GM06990 (cell line): ENCODE data around the gene IP6K2.

Experiments
- DNase-seq: peaks from one replicate; pipeline ENCODE4 v3.0.0-alpha.2; 2011; ENCODE audit not compliant: insufficient read length; ENCODE audit errors: extremely low read depth
- H3K27me3 ChIP-seq: replicated peaks from 2 replicates; pipeline ENCODE4 v1.6.0; 2011; ENCODE audit warnings: low read length; ENCODE audit not compliant: control insufficient read depth, insufficient read depth
- H3K36me3 ChIP-seq: 2 replicates; pipeline ENCODE4 v1.5.1; 2011; ENCODE audit warnings: low read length; ENCODE audit not compliant: control insufficient read depth, insufficient read depth
- H3K4me3 ChIP-seq: replicated peaks from 2 replicates; pipeline ENCODE4 v1.5.1; 2011; ENCODE audit warnings: low read depth, mild to moderate bottlenecking, control low read depth, low read length
- TF ChIP-seq, protein P1 (sequence below): IDR thresholded peaks from 2 replicates; pipeline ENCODE4 v1.5.1; 2011; ENCODE audit warnings: low read length, control low read depth, mild to moderate bottlenecking, inconsistent platforms; ENCODE audit not compliant: insufficient read depth, poor library complexity, severe bottlenecking

Gene IP6K2

DNA sequence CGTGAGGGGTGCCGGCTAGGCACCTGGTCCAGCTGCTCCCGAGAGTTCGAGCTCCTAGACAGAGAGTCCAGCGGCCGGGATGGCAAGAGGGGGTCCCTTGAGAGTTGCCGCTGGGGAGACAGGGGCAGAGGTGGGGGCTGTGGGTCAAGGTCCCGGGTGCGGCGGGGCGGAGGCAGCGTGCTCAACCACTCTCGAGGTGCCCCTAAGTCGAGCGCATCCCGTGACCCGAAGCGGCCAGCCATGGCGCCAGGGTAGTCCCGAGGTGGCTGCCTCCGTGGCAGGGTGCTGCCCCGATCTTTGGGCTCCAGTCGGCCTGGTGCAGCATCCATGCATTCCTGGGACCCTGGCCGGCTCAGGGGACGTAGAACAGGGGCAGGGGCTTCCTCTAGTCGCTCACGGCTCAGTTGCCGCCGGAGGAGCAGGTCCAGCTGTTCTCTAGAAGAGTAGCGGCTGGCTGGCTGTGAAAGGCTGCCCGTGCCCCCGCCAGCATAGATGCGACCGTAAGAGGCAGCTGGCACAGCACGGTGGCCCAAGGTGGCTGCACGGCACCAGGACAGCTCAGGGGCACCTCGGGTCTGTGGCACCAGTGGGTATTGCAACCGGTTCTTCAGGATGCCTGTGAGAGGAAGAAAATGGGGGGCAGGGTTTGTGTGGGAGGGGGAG, 76.9 kb downstream of the IP6K2 start:
- no peaks in the 10 kb centered on the region for H3K27me3 ChIP-seq
- H3K4me3 ChIP-seq: no peak overlapping the region
- TF ChIP-seq, protein P1, sequence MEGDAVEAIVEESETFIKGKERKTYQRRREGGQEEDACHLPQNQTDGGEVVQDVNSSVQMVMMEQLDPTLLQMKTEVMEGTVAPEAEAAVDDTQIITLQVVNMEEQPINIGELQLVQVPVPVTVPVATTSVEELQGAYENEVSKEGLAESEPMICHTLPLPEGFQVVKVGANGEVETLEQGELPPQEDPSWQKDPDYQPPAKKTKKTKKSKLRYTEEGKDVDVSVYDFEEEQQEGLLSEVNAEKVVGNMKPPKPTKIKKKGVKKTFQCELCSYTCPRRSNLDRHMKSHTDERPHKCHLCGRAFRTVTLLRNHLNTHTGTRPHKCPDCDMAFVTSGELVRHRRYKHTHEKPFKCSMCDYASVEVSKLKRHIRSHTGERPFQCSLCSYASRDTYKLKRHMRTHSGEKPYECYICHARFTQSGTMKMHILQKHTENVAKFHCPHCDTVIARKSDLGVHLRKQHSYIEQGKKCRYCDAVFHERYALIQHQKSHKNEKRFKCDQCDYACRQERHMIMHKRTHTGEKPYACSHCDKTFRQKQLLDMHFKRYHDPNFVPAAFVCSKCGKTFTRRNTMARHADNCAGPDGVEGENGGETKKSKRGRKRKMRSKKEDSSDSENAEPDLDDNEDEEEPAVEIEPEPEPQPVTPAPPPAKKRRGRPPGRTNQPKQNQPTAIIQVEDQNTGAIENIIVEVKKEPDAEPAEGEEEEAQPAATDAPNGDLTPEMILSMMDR: no peak
- H3K36me3 ChIP-seq: no peaks in the 10 kb centered on the region
- DNase-seq: no peak
